WTC11 (cell line): Measurements from ENCODE around the gene PAQR9. TPM values are rescaled to one million over a fixed set of nuclear protein-coding genes. Genes with fewer than 3 reads are reported as not detected.
A peak's percentile ranks its signal among the peaks of the same experiment; 100 is the strongest.

Experiments used
- ATAC-seq: fragments of 200-7000 bp; cut with Tn5 transposase; 2 replicates; pipeline ENCODE4 v1.10.0; 2021; ENCODE audit warnings: mild to moderate bottlenecking, moderate library complexity
- CTCF ChIA-PET: fragments of 300-600 bp; sonication (Branson Sonifier 250); formaldehyde crosslinking; loops from one replicate; lab custom pipeline; 2021; ENCODE audit warnings: antibody characterized with exemption; lab: Charles Lee
- POLR2A ChIA-PET: fragments of 350-600 bp; sonication (Branson Sonifier 250); formaldehyde crosslinking; loops from one replicate; lab custom pipeline; 2021; ENCODE audit warnings: antibody characterized with exemption; lab: Charles Lee
- DNase-seq: peaks from one replicate; pipeline ENCODE4 v3.0.0; 2021; ENCODE audit warnings: low spot score
- H3K27ac Mint-ChIP-seq: 2 replicates; pipeline ENCODE4 v1.8.0; 2021; ENCODE audit warnings: mixed read lengths
- H3K27me3 Mint-ChIP-seq: 2 replicates; pipeline ENCODE4 v1.8.0; 2021; ENCODE audit warnings: low read depth, mild to moderate bottlenecking, moderate library complexity, mixed read lengths
- H3K36me3 Mint-ChIP-seq: 2 replicates; pipeline ENCODE4 v1.8.0; 2021; ENCODE audit warnings: mixed read lengths
- H3K4me1 Mint-ChIP-seq: 2 replicates; pipeline ENCODE4 v1.8.0; 2022; ENCODE audit warnings: mixed read lengths
- H3K4me3 Mint-ChIP-seq: 2 replicates; pipeline ENCODE4 v1.8.0; 2021; ENCODE audit warnings: mild to moderate bottlenecking, moderate library complexity, mixed read lengths
- H3K9me3 Mint-ChIP-seq: 2 replicates; pipeline ENCODE4 v1.8.0; 2021; ENCODE audit warnings: mixed read lengths
- AR ChIP-seq: fragments of 250-450 bp; sonication (Bioruptor Pico); IDR thresholded peaks from 2 replicates; pipeline ENCODE4 v1.9.0; 2021; ENCODE audit warnings: mild to moderate bottlenecking
- ATF1 ChIP-seq: sonication (generic); formaldehyde crosslinking; IDR thresholded peaks from 2 replicates; pipeline ENCODE4 v1.8.1; 2023; ENCODE audit warnings: mild to moderate bottlenecking, moderate library complexity, missing genetic modification reagents
- CREB1 ChIP-seq: sonication (generic); formaldehyde crosslinking; IDR thresholded peaks from 2 replicates; pipeline ENCODE4 v1.8.0; 2023; ENCODE audit warnings: mild to moderate bottlenecking, missing genetic modification reagents
- CREM ChIP-seq: sonication (generic); formaldehyde crosslinking; IDR thresholded peaks from 2 replicates; pipeline ENCODE4 v1.8.1; 2022; ENCODE audit warnings: mild to moderate bottlenecking, missing genetic modification reagents, moderate library complexity
- ERG ChIP-seq: fragments of 250-450 bp; sonication (Bioruptor Pico); IDR thresholded peaks from 2 replicates; pipeline ENCODE4 v1.8.0; 2021; ENCODE audit warnings: mild to moderate bottlenecking
- ETV6 ChIP-seq: sonication (generic); formaldehyde crosslinking; IDR thresholded peaks from 2 replicates; pipeline ENCODE4 v1.8.1; 2022; ENCODE audit warnings: mild to moderate bottlenecking, missing genetic modification reagents
- FOXK1 ChIP-seq: sonication (generic); formaldehyde crosslinking; IDR thresholded peaks from 2 replicates; pipeline ENCODE4 v1.8.0; 2022; ENCODE audit warnings: mild to moderate bottlenecking, moderate library complexity, missing genetic modification reagents
- GABPB1 ChIP-seq: sonication (generic); formaldehyde crosslinking; IDR thresholded peaks from 2 replicates; pipeline ENCODE4 v1.8.1; 2023; ENCODE audit warnings: mild to moderate bottlenecking, missing genetic modification reagents
- GRHL2 ChIP-seq: fragments of 250-450 bp; sonication (Bioruptor Pico); IDR thresholded peaks from 2 replicates; pipeline ENCODE4 v1.8.0; 2022; ENCODE audit warnings: mild to moderate bottlenecking, moderate library complexity; ENCODE audit not compliant: insufficient replicate concordance, severe bottlenecking
- MXD4 ChIP-seq: fragments of 250-450 bp; sonication (Bioruptor Pico); IDR thresholded peaks from 2 replicates; pipeline ENCODE4 v1.8.0; 2021; ENCODE audit warnings: mild to moderate bottlenecking, moderate library complexity, borderline replicate concordance
- OVOL2 ChIP-seq: fragments of 250-450 bp; sonication (Bioruptor Pico); IDR thresholded peaks from 2 replicates; pipeline ENCODE4 v1.9.0; 2021; ENCODE audit warnings: mild to moderate bottlenecking, borderline replicate concordance
- TEAD1 ChIP-seq: sonication (generic); formaldehyde crosslinking; IDR thresholded peaks from 2 replicates; pipeline ENCODE4 v1.8.0; 2022; ENCODE audit warnings: mild to moderate bottlenecking, missing genetic modification reagents
- TEAD4 ChIP-seq: sonication (generic); formaldehyde crosslinking; IDR thresholded peaks from 2 replicates; pipeline ENCODE4 v1.8.0; 2022; ENCODE audit warnings: mild to moderate bottlenecking, missing genetic modification reagents
- ZNF512 ChIP-seq: sonication (generic); formaldehyde crosslinking; IDR thresholded peaks from 2 replicates; pipeline ENCODE4 v1.8.1; 2022; ENCODE audit warnings: missing genetic modification reagents, borderline replicate concordance
- total RNA-seq: library from RNA; stranded (reverse); gene quantifications from 3 replicates; pipeline ENCODE4 v1.2.3, GENCODE V29; 2021
- TF ChIP-seq, protein P1 (sequence below): sonication (generic); formaldehyde crosslinking; IDR thresholded peaks from 2 replicates; pipeline ENCODE4 v1.8.0; 2022; ENCODE audit warnings: mild to moderate bottlenecking, missing genetic modification reagents
- TF ChIP-seq, protein P2 (sequence below): sonication (generic); formaldehyde crosslinking; IDR thresholded peaks from 2 replicates; pipeline ENCODE4 v1.8.0; 2022; ENCODE audit warnings: missing genetic modification reagents
- TF ChIP-seq, protein P3 (sequence below): fragments of 250-450 bp; sonication (Bioruptor Pico); IDR thresholded peaks from 2 replicates; pipeline ENCODE4 v2.1.2; 2022; ENCODE audit warnings: mild to moderate bottlenecking, moderate library complexity
- TF ChIP-seq, protein P4 (sequence below): sonication (generic); formaldehyde crosslinking; IDR thresholded peaks from 2 replicates; pipeline ENCODE4 v1.8.1; 2023; ENCODE audit warnings: mild to moderate bottlenecking, moderate library complexity, missing genetic modification reagents

Gene PAQR9
- total RNA-seq, 1 experiment from 2014 or later: 2.0 TPM

- peaks cover 26% of the 10 kb centered on the region for H3K4me1 Mint-ChIP-seq
- TF ChIP-seq MXD4 (no peak), ETV6 (CRISPR knock-in tag) (no peak), ERG (CRISPR knock-in tag) (no peak), TEAD1 (no peak)
- TF ChIP-seq, protein P1, sequence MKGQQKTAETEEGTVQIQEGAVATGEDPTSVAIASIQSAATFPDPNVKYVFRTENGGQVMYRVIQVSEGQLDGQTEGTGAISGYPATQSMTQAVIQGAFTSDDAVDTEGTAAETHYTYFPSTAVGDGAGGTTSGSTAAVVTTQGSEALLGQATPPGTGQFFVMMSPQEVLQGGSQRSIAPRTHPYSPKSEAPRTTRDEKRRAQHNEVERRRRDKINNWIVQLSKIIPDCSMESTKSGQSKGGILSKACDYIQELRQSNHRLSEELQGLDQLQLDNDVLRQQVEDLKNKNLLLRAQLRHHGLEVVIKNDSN: no peak
- TF ChIP-seq, all 79 proteins: peak for 0
- peaks cover 32% of the 10 kb centered on the region for H3K36me3 Mint-ChIP-seq
- H3K27ac Mint-ChIP-seq: no peak overlapping the region
- no peaks in the 10 kb centered on the region for H3K27me3 Mint-ChIP-seq
- no peak for ATAC-seq
- ChIA-PET POLR2A (no interaction called here), CTCF (no interaction called here)
- H3K9me3 Mint-ChIP-seq: no peaks in the 10 kb centered on the region
- DNase-seq: no peak
- H3K4me3 Mint-ChIP-seq: no peak overlapping the region
Observed at GRCh38 chr3:143011705-143012104, 48.2 kb upstream of the PAQR9 start.

- ATAC-seq: no peak
- H3K36me3 Mint-ChIP-seq: peaks cover 20% of the 10 kb centered on the region
- POLR2A ChIA-PET: no interaction called here
- peaks cover 28% of the 10 kb centered on the region for H3K4me1 Mint-ChIP-seq
- CTCF ChIA-PET: no interaction called here
- no peak for DNase-seq
- H3K4me3 Mint-ChIP-seq: no peak overlapping the region
- H3K27ac Mint-ChIP-seq: peak overlapping the region; percentile 68; the same call in 1 of the 2 replicates
- no peaks in the 10 kb centered on the region for H3K9me3 Mint-ChIP-seq
- no peaks in the 10 kb centered on the region for H3K27me3 Mint-ChIP-seq
- TF ChIP-seq ZNF512 (CRISPR knock-in tag) (no peak), FOXK1 (CRISPR knock-in tag) (no peak), ATF1 (CRISPR knock-in tag) (no peak), CREM (CRISPR knock-in tag) (no peak), OVOL2 (CRISPR knock-in tag) (no peak), TEAD4 (CRISPR knock-in tag) (no peak), CREB1 (CRISPR knock-in tag) (no peak), GRHL2 (CRISPR knock-in tag) (no peak), GABPB1 (CRISPR knock-in tag) (no peak), MXD4 (no peak), AR (CRISPR knock-in tag) (no peak)
- TF ChIP-seq, protein P2, sequence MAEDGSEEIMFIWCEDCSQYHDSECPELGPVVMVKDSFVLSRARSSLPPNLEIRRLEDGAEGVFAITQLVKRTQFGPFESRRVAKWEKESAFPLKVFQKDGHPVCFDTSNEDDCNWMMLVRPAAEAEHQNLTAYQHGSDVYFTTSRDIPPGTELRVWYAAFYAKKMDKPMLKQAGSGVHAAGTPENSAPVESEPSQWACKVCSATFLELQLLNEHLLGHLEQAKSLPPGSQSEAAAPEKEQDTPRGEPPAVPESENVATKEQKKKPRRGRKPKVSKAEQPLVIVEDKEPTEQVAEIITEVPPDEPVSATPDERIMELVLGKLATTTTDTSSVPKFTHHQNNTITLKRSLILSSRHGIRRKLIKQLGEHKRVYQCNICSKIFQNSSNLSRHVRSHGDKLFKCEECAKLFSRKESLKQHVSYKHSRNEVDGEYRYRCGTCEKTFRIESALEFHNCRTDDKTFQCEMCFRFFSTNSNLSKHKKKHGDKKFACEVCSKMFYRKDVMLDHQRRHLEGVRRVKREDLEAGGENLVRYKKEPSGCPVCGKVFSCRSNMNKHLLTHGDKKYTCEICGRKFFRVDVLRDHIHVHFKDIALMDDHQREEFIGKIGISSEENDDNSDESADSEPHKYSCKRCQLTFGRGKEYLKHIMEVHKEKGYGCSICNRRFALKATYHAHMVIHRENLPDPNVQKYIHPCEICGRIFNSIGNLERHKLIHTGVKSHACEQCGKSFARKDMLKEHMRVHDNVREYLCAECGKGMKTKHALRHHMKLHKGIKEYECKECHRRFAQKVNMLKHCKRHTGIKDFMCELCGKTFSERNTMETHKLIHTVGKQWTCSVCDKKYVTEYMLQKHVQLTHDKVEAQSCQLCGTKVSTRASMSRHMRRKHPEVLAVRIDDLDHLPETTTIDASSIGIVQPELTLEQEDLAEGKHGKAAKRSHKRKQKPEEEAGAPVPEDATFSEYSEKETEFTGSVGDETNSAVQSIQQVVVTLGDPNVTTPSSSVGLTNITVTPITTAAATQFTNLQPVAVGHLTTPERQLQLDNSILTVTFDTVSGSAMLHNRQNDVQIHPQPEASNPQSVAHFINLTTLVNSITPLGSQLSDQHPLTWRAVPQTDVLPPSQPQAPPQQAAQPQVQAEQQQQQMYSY (CRISPR knock-in tag): no peak
- TF ChIP-seq, protein P3, sequence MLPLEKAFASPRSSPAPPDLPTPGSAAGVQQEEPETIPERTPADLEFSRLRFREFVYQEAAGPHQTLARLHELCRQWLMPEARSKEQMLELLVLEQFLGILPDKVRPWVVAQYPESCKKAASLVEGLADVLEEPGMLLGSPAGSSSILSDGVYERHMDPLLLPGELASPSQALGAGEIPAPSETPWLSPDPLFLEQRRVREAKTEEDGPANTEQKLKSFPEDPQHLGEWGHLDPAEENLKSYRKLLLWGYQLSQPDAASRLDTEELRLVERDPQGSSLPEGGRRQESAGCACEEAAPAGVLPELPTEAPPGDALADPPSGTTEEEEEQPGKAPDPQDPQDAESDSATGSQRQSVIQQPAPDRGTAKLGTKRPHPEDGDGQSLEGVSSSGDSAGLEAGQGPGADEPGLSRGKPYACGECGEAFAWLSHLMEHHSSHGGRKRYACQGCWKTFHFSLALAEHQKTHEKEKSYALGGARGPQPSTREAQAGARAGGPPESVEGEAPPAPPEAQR: no peak
- TF ChIP-seq, protein P4, sequence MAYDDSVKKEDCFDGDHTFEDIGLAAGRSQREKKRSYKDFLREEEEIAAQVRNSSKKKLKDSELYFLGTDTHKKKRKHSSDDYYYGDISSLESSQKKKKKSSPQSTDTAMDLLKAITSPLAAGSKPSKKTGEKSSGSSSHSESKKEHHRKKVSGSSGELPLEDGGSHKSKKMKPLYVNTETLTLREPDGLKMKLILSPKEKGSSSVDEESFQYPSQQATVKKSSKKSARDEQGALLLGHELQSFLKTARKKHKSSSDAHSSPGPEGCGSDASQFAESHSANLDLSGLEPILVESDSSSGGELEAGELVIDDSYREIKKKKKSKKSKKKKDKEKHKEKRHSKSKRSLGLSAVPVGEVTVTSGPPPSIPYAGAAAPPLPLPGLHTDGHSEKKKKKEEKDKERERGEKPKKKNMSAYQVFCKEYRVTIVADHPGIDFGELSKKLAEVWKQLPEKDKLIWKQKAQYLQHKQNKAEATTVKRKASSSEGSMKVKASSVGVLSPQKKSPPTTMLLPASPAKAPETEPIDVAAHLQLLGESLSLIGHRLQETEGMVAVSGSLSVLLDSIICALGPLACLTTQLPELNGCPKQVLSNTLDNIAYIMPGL (CRISPR knock-in tag): no peak
Observed at GRCh38 chr3:143010024-143010423, 46.5 kb upstream of the PAQR9 start.
